Choroid plexus epithelial cell (primary cell): ENCODE measurements around the gene IL19.
A peak's percentile ranks its signal among the peaks of the same experiment; 100 is the strongest.

Source experiments
- DNase-seq: peaks from one replicate; pipeline ENCODE4 v3.0.0-alpha.2; 2010; ENCODE audit warnings: low read depth
- H3K4me3 ChIP-seq: 2 replicates; pipeline ENCODE4 v1.5.1; 2011; ENCODE audit warnings: low read depth, mild to moderate bottlenecking, control low read depth, low read length, moderate library complexity
- CTCF ChIP-seq: conservative IDR thresholded peaks from 2 replicates; pipeline ENCODE4 v1.5.1; 2011; ENCODE audit warnings: low read depth, mild to moderate bottlenecking, control low read depth, inconsistent platforms, low read length, moderate library complexity

The IL19 gene

GRCh38 chr1:206800891-206801290 is 30.3 kb downstream of the IL19 start:
- no peak for TF ChIP-seq CTCF
- H3K4me3 ChIP-seq: no peak overlapping the region
- DNase-seq: no peak

GRCh38 chr1:206801467-206801866 is 30.9 kb downstream of the IL19 start:
- no peak for DNase-seq
- no peak overlapping the region for H3K4me3 ChIP-seq
- TF ChIP-seq CTCF: peak; percentile 2

GRCh38 chr1:206802401-206802800 is 31.8 kb downstream of the IL19 start:
- no peak overlapping the region for H3K4me3 ChIP-seq
- no peak for DNase-seq
- no peak for TF ChIP-seq CTCF

- no peak for TF ChIP-seq CTCF
- DNase-seq: no peak
- no peak overlapping the region for H3K4me3 ChIP-seq
Observed at GRCh38 chr1:206803221-206803730, 32.7 kb downstream of the IL19 start.

GRCh38 chr1:206804156-206804737 is 33.7 kb downstream of the IL19 start:
- DNase-seq: no peak
- H3K4me3 ChIP-seq: no peak overlapping the region

GRCh38 chr1:206805357-206805756 is 34.8 kb downstream of the IL19 start:
- DNase-seq: no peak
- H3K4me3 ChIP-seq: no peak overlapping the region
- TF ChIP-seq CTCF: no peak

More at GRCh38 chr1:206804156-206804737, 33.7 kb downstream of the IL19 start:
- TF ChIP-seq CTCF: no peak

- TF ChIP-seq CTCF: peak; percentile 72
- no peak overlapping the region for H3K4me3 ChIP-seq
- peak; percentile 69 for DNase-seq
Observed at GRCh38 chr1:206808615-206809014, 38.0 kb downstream of the IL19 start.
